HG02623 (cell line): ENCODE measurements around the gene PIGC.
"Not testable (repeated sequence)": the region's sequence is repeated elsewhere in the genome, so short reads cannot be mapped to it uniquely, and the experiment has no call there.

Experiments used
- ATAC-seq: cut with Tn5 transposase; IDR thresholded peaks from one replicate; pipeline ENCODE4 v1.9.1; 2021; ENCODE audit warnings: moderate library complexity; ENCODE audit not compliant: unreplicated experiment

PIGC gene

DNA sequence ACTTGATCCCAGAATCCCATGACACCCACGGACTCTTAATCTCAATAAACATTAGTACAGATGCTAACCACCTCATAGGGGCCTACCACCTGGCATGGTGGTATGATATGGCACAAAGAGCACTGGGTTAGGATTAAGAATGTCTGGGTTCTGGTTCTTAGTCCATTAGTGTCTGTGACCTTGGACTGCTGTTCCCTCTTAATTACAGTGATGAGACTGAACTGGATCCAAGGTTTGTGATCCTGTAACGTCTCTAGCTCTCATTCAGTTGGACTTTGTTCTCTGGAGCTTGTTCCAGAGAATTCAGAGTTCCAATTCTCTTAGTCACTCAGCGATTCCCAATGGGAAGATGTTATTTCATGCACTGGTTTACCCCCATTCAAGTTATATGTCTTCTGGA, 23.6 kb upstream of the PIGC start:
- no peak for ATAC-seq

DNA sequence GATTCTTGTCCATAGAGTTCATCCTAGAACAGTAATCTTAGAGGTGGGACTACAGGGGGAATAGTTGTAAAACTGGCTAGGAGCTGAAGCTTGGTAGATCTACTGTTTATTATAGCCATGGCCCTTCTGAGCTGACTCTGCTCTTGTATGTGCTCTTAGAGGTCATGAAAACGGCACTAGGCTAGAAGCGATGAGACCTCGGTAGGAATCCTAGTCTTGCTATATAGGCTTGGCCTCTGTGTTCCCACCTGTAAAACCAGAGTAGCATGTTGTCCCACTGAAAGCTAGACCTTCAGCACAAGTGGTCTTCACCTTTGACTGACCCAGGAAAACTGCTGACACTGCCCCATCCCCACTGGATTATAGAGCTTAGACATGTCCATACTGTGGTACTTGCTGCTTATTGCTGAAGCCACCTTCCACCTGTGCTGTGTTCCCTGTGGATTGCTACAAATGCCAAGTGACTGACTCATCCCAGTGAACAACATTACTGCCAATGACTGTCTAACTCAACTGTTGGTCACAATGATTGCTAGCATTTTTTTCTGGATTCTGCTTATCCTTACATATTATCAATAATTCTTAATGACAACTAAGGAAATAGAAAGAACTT, 23.0 kb upstream of the PIGC start:
- no peak for ATAC-seq

DNA sequence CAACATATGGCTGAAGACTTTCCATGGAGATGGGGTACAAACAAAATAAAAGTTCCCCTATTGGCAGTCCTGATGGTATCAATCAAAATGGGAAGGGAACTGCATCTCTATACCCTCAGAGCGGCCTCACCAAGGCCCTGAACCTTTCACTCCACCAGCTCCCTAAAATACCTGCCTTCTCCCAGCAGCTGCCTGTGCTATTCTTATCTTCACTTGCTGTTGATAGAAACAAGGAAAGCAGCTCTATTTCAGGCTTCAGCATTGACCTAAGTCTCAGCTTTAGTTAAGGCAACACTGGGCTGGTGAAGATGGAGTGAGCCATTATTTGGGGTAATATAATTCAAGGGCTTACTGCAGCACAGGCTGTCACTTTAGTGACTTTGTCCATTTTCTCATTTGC, 21.7 kb upstream of the PIGC start:
- ATAC-seq, result no peak

DNA sequence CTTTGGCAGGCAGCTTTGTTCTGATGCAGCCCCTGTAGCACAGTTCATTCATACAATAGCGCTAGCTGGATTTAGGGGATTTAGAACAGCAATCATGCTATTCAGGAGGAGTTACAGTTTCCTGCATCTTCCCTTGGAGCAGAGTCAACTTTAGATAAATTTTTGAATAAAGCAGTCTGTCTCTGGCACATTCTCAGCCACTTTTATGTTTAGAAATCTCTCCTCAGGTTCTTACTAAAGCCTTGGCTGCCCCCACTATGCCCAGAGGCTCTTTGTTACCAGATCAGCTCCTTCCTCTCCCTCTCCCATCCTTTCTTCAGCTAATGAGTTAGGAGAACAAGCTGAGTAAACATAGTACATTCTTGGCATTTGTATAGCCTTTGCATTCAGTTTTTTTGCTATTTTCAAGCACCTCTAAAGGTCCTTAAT, 17.0 kb upstream of the PIGC start:
- ATAC-seq, result no peak

DNA sequence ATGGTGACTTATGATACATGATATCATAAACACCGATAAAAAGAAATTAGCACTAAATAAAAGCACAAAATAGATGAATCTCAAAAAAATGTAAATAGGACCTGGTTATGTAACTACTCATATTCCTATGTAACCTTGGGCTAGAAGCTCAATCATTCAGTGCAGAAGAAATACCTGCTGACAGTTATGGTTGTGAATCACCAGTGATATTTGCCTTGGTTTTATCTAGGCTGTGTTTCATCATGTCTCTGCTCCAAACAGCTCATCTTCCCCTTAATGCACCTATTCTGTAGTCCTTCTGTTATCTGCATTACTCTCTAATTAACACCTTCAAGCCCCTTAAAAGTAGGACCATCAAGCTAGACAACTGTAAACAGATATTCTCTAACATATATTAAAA, 16.3 kb upstream of the PIGC start:
- no peak for ATAC-seq

DNA sequence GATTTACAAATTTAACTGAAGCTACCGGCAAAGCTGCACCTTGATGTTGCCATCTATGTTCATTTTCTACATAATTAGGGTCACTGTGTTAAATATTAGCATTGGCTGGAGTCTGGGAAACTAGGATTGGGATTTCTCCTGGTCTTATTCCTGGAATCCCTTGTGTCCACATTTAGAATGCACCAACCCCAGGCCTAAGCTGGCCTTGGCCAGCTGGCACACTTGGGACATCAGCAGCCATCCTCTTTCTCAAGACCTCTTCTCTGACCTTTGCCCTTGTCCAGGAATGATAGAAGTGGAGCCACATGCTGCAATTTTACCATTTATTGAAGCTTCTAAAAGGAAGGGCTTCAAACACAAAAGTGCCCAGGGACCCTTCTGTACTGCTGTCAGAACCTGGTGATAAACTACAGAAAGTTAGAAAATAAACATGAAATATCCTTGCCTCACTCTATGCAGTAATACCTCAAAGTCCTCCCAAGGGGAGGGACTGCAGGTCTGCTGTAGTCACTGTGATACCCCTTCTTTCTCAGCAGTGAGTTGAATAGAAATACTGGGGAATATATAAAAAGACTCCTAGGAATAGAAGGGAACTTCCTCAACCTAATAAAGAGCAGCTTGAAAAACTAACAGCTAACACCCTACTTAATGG, 13.7 kb upstream of the PIGC start:
- ATAC-seq, result no peak

DNA sequence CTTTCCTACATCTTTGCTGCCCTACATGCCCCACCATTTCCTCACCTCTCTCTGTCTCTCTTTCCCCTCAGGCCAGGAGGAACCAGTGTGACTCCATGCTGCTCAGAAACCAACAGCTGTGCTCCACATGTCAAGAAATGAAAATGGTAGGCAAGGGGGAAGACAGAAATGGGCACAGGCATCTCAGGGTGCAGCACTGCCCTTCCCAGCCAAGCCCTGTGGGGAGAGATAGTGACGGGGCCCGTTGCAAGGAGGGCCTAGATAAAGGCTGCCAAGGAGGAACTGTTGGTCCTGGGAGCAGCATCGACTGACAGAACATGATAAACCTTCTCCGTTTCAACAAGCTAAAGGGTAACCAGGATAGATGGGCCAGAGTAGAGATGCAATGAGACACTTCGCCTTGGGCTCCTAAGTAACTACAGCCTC, 12.5 kb upstream of the PIGC start:
- no peak for ATAC-seq

DNA sequence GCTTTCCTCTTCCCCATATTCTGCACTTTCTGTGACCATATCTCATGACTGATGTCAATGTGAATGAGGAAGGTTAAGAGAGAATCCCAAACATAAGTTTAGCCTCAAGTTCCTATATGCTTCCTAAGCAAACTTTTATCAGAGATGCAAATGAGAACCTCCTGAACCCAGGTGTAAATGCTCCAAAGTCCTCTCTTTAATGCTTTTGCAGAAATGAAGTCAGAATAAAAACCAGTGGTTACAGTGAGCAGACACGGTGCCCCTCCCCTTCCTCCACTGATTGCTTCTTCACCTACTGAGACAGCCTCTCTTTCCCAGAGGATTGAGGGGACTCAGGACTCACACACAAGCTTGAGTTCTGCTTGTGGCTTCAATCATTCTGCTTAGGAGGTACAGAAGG, 11.6 kb upstream of the PIGC start:
- ATAC-seq, result no peak

DNA sequence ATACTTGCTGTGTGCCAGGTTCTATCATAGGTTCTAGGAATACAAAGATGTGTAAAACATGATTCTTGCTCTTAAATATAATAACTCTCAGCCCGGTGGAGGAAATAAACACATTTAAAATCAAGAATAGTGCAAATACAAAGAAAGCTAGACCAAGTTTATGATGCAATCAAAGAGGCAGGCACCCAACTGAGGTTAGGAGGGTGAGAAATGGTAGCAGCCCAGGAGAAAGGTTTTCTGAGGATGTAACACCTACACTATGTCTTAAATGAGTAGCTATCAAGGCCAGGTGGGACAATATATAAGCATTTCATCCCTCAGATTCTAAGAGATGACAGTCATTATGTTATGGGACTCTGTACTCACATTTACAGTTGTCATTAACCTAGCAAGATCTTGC, 9.7 kb upstream of the PIGC start:
- ATAC-seq, result no peak

DNA sequence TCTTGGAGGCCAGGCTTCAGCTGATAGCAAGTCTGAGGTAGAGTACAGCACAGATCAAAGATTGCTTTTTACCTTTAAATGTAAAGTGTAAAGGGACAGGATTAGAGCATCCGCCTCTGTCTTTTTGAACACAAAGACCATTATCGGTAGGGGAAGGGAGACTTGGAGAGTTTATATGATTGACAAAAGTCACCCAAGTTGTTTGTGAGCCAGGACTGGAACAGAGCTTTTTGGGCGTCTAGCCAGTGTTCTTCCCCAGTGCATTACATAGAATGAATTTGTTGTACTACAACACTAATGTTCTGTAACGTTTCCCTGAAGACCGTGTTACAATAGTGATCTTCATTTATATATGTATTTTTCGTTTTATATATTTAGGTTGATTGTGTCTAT, 9.3 kb upstream of the PIGC start:
- no peak for ATAC-seq

DNA sequence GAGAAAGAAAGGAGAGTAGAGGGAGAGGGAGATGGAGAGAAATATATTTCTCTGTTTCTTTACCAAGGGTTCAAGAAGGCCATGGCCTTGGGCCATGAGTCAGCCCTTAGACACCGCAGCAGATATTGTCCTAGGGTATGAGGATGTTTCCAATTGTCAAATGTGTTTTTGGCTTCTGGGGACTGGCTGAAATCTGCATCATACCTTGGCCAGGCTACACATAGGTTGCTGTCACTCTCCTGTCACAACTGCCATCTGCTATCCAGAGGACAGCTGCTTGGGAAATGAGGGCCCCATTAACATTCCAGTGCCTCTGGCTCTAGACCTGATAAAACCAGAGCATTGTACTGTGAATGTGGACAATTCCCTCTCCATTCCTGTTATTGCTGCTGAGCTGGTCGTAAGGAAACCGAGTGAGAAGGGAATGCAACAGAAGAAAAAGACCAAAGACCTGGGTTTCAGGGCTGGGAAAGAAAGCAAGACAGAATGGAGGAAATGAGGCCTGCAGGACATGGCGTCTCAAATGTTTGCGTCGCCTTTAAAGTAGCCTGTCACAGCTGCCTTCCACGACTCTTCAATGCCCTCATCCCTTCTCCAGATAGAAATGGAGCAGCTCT, 8.8 kb upstream of the PIGC start:
- no peak for ATAC-seq

DNA sequence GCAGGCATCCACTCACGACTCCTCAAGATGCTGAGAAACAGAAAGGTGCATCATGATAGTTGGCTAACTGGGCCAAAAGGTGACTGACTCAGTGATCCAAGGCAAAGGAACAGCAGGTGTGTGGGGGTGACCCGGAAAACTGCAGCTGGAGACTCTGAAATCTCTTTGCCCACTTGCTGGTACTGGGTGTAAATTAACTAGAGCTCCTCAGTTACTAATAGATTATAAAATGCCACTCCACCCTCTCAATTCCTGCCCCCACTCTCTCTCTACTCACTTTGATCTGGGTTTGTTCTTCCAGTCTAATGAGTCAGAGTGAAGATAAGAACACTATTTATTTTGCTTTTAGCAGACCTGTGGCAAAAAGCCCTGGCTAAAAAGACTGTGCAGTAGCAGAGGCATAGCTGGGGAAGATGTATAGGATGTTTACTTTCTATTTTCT, 7.2 kb upstream of the PIGC start:
- no peak for ATAC-seq

DNA sequence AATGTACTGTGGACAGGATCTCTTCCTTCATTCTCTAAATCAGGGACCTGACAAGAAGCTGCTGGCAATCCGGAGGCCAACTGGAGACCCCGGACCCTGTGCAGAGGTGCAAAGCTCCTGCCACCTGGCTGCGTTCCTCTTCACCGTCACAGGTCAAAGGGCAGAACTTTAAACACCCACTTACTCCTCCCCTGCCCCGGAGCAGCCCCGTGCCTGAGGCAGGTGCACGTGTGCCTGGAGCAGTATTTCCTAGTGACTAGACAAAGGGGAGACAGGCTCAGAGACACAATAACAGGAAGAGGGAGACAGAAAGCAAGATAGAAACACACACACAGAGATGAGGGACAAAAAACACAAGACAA, 6.6 kb upstream of the PIGC start:
- no peak for ATAC-seq

DNA sequence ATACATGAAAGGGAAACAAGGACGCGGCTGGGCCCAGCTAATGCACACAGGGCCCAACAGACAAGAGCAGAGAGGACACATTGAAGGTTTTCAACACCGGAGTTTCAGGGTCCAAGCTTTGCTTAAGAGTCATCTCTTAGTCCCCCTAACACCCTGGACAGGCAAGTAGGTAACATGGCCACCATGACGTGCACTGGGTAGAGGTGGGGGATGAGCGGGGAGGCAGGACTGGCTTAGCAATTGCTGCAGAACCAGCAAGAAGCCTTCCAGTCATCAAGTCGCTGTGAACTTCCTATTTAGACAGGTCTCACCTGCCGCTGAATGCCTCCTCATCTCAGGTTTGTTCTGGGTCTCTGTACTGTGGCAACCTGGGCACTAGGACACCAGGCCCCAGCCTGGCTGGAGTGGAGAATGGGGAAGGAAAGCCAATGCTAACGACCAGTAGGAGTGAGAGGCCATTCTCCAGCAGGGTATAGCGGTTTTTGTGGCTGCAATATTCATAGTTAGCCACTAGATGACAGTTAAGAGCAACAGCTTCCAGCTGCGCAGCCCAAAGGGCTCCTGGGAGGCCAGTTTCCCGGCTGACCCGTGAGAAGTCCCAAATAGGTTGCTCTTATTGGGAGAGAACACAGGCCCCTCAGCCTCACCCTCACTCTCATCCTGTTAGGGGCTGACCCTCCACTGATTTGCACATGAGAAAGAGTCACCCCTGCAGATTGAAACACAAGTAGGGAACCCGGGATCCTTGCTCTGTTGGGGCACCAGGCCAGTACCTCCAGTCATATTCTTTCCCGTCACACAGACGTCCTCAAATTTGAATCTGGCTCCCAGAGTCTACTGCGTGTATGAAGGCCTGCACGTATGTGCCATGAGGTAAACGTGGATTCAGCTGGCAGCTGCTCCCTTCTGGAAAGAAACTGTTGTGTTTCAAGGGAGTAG, 6.0 kb upstream of the PIGC start:
- ATAC-seq, result peak; percentile 81

DNA sequence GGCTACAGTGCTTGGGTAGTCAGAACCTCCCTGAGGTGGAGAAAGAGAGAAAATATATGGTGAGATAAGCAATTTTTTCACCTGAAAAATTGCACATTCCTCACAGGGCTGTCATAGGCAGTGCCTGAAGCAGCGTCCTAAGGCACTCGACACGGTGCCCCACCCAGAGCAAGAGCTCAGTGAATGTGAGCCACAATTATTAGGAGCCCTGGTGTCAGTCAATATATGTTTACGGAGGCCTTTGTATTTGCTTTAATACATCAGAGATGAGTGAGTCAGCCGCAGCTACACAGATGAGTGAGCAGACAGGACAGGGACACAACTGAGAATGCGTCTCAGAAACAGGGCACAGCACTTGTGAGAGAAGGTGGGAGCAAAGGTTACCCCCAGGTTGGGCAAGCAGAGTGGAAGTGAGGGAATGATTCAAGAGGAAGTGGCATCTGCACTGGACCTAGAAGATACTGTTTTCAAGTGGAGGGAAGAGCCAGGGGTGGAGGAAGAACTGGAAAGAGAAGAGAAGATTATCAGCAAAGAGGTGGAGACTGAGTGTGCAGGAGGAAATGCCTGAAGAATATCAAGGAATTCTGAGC, 5.2 kb upstream of the PIGC start:
- ATAC-seq, result no peak

DNA sequence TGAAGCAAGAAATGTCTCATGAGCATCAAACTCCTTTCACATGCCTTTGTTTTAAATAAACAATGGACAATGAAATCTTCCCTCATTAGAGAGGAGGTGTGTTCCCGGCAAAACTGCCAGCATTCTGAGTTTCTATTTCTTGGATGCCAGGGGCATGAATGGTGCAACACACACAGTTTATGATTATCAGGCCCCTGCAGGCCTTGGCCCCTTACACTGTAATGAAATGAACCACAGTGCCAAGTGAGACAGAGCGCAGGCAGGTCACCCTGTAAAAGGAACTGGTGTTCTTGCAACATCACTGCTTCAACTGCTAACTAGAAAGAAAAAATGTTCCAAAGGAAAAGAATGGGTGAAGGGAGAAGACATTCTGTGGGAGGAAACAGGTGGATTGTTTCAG, 3.8 kb upstream of the PIGC start:
- no peak for ATAC-seq

DNA sequence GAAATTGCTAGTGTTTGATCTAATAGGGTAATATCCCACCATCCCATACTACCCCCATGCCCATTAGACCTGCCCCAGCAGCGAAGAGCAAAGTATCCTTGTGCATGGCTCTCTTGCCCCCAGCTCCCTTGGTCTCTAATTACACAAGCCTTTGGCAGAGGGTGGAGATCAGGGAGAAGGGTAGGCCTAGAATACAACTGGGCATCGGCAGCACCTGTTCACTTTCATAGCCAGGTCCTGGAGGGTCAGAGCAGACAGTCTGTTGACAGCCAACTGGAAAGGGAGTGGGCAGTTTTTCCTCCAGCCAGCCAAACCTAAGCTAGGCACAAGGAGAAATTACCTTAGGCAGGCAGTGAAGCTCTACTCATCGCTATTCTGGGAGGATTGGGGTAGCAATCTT, 2.7 kb upstream of the PIGC start:
- no peak for ATAC-seq

DNA sequence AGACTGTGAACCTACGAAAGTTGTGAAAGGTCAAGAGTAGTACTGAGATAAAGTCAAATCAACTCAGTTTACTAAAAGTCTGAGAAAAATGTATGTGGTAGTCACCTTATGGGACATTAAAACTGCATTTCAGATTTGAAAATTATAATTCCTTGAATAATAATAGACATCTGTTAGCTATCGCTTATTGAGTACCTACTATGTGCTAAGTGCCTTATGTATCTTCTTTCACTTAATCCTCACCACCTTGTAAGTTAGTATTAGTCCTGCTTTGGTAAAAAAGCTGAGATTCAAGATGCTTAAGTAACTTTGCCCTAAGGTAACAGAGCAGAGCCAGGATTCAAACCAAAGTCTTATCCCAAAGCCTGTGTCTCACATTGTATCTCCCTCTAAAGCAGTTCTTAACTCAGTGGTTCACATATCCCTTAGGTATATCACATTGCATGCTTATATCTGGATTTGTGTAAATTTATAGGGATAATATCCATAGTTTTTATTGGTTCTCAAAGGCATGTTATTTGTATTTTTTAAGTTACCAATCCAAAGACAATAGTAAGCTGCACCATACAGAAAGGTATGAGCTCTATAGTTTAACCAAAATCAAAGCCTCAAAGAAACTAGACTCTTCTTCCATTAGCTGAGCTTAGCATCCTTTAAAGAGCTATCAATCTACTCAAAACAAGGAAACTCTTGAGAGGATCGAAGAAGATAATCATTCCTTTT, 865 bp downstream of the PIGC start:
- ATAC-seq, result no peak

DNA sequence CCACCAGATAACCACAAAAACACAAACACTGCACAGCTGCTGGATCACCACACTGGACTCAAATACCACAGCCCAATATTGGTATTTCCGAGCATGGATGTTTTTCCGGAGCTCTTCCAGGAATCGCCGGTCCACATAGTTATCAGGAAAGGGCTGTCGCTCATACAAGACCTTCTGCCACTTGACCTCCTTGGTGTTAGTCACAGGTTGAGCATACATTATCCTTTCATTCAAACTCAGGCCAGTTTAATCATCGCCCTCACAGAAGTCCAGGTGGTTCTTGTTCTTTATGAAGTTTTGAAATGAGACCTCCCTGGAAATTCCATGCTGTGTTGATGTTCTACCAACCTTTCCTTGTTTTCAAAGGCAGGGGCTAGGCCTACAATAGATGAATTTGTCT, 1.5 kb downstream of the PIGC start:
- no peak for ATAC-seq

DNA sequence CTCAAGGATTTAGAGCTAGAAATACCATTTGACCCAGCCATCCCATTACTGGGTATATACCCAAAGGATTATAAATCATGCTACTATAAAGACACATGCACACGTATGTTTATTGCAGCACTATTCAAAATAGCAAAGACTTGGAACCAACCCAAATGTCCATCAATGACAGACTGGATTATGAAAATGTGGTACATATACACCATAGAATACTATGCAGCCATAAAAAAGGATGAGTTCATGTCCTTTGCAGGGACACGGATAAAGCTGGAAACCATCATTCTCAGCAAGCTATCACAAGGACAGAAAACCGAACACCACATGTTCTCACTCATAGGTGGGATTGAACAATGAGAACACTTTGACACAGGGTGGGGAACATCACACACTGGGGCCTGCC, 6.7 kb downstream of the PIGC start:
- not testable (repeated sequence) for ATAC-seq
